ENCODE results near the gene MAPK8IP1. TPM values are rescaled to one million over a fixed set of nuclear protein-coding genes. Genes with fewer than 3 reads are reported as not detected.

Gene MAPK8IP1
- total RNA-seq, 2 donors from 2014 or later, result 0.23 to 0.57 TPM

DNA sequence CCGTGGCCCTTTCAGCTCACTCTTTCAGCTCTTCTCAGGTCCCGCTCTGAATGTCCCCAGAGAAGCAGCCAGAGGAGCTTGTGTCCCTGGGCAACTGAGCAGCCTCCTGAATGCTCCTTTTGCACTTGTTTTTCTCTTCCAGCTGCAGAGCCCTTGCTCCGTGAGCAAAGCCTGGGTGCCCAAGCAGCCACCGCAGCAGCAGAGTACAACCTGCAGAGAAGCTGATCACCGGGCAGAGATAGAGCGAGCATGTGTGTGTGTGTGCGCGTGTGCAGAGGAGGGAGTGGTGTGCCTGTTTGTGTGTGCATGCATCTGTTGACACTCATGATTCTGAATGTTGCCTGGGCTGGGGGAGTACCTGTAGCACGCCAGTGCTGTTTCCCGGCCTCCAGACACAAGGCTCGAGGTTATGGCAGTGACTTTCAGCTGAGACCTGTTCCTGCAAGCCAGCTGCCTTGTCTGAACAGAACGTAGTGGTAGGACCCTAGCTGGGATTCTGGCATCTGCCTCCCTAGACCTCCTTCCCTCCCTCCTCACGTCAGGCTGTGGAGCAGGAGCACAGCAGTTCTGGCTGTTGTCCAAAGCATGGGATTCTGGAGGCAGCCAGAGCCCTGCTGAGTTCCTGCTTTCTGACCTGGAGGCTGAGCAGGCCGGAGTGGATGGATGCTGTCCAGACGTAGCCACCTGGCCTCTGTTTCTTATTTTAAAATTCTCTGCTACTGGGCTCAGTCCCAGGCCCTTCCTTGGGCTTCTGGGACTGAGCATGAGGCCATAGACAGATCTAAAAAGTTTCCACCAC, 4.5 kb upstream of the MAPK8IP1 start:
- Mint-ChIP-seq H3K27ac (no peak overlapping the region), H3K9me3 (no peaks in the 10 kb centered on the region), H3K36me3 (peaks cover 0 to 5% of the 10 kb centered on the region in 2 donors)
- ATAC-seq (no peak), DNase-seq (ENCODE audit: low spot score in 2 of 2) (no peak)

DNA sequence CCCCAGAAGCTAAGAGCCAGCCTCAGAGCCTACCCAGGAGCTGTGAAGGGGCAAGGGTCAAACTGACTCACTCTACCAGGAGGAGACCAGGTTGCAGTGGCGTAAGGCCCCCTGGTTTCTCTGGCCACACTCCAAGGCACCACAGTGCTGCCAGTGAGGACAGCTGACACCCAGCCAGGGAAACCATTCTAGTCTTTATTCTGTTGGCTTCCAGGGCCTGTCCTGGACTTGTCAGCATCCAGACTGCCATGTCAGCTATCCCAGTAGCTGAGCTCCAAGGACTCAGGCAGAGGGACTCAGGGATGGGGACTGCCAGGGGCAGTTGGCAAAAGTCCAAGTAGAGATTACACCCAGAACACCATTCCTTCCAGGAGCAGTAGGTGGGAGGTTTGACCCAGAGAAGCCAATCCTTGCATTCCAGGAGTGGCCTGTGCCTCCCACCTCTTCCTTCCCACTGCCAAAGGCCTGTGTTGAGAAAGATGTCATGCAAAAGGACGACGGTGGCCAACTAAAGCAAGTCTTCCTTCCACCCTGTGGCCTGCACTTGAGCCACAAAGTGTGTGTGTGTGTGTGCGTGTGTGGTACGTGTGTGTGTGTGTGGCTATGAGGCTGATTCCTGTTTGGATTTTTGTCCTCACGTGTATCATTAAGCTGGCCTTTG, 3.6 kb upstream of the MAPK8IP1 start:
- no peak for ATAC-seq
- peaks cover 0 to 5% of the 10 kb centered on the region in 2 donors for H3K36me3 Mint-ChIP-seq
- no peaks in the 10 kb centered on the region for H3K9me3 Mint-ChIP-seq
- H3K27ac Mint-ChIP-seq, result no peak overlapping the region
- DNase-seq (ENCODE audit: low spot score in 2 of 2), result no peak

DNA sequence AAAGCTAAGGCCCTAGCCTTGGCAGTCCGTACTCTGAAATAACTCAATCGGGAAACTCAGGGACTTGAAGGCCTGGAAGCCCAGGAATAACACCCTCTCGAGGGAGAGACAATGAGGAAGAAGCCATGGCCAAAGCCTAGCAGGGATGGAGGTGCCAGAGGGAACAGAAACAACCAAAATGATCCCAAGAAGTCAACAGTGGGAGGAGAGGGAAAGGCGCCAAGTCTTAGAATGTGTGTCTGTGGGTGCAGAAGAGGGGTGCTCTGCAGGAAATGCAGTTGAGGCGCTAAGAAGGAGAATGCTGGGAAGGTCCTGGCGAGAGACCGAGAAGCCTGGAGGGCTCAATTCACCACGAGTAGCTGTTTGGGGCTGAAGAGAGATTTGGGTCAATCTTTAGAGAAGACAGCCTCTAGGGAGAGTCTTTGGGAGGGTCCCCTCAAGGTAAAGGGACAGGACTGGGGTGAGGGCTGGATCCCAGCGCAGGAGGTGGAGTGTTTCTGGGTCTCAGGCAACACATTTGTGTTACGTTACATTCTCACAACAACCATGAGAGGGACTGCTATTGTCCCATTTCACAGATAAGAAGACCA, 760 bp upstream of the MAPK8IP1 start:
- Mint-ChIP-seq H3K36me3 (peaks cover 0 to 5% of the 10 kb centered on the region in 2 donors), H3K9me3 (no peaks in the 10 kb centered on the region), H3K27ac (peak overlapping the region in 1 of 2 donors; percentile 21)
- ATAC-seq, result no peak
- no peak for DNase-seq (ENCODE audit: low spot score in 2 of 2)

DNA sequence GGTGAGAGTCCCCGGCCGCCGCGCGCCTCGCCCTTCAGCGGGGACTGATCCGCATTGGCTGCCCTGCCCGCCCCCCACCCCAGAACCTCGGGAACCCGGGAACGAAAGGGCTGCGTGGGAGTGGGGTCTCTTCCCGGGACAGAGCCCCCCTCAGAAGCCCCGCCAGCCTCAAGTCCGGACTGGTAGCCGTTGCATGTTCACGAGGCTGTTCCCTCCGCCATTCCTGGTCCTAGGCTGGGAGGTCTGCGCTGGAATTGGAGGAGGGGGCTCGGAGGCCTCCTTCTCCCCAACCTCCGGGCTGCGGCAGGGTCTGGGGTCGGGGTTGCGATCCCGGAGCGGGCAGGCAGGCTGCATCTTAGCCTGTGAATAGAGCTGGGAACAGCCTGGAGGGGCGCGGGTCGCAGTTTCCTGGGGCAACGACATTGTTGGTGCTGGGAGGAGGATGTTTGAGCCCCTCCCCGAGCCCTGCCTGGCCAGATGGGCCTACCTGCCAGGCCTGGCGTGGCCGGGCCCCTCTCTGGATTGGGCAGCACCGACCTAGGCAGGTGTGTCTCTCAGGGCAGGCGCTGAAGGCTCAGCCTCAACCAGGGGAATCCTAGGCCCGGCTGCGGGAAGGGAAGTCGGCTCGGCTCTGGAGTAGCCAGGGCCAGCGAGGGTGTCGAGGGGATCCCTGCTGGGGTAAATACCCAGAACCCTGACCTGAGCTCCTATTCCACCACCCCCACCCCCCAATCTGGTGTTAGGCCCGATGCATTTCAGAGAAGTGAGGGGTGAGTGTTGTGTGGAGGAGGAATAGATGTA, 670 bp downstream of the MAPK8IP1 start:
- ATAC-seq (no peak), DNase-seq (ENCODE audit: low spot score in 2 of 2) (no peak)
- H3K27ac Mint-ChIP-seq, result no peak overlapping the region
- H3K36me3 Mint-ChIP-seq, result no peaks in the 10 kb centered on the region
- no peaks in the 10 kb centered on the region for H3K9me3 Mint-ChIP-seq

DNA sequence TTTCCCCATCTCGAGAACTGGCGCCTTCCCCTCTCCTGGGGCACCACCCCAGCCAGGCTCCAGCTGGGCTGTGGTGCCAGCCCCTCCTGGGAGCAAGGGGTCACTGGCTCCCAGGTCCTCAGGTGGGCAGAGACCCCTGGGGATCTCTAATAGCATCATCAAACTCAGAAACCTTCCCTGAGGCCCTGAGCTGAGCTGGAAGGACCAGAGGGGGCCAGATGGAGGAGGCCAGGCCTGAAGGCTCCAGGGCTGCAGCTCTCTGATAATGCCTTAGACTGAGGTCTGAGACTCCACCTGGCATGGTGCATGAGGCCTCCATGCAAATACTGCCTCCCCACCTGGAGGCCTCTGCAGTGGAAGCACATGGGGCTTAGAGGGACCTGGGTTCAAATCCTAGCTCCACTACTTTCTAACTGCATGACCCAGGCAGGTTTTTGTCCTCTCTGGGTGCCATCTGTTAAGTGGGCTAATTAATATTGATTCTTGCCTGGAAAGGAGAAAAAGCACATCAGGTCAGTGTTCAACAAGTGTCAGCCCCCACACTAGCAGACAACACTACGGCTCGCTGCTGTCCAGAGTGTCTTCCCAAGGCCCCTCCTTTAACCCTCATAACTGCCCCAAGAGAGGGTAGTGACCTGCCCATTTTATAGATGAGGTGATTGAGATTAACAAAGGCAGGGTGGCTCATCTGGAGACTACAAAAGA, 1.5 kb downstream of the MAPK8IP1 start:
- Mint-ChIP-seq H3K27ac (peak overlapping the region in 1 of 2 donors; percentile 40), H3K36me3 (no peaks in the 10 kb centered on the region), H3K9me3 (no peaks in the 10 kb centered on the region)
- no peak for ATAC-seq
- no peak for DNase-seq (ENCODE audit: low spot score in 2 of 2)

DNA sequence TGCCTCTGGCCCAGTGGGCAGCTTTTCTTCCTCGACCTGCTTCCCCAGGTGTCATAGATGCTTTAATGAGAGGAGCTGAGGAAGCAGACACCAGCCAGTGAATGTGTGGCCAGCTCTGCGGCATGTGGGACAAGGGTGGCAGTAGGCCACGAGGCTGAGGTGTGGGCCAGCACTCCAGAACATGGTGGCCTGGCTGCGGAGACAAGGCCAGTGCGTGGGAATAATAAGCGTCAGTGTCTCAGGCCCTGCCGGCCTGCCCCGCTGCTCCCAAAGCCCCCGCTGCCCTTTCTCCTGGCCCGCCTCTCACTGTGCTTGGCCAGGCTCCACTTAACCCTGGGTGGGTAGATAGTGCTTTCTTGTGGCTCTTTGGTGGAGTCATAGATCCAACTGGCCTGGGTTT, 2.1 kb downstream of the MAPK8IP1 start:
- Mint-ChIP-seq H3K36me3 (no peaks in the 10 kb centered on the region), H3K27ac (no peak overlapping the region), H3K9me3 (no peaks in the 10 kb centered on the region)
- ATAC-seq, result no peak
- DNase-seq (ENCODE audit: low spot score in 2 of 2), result no peak

DNA sequence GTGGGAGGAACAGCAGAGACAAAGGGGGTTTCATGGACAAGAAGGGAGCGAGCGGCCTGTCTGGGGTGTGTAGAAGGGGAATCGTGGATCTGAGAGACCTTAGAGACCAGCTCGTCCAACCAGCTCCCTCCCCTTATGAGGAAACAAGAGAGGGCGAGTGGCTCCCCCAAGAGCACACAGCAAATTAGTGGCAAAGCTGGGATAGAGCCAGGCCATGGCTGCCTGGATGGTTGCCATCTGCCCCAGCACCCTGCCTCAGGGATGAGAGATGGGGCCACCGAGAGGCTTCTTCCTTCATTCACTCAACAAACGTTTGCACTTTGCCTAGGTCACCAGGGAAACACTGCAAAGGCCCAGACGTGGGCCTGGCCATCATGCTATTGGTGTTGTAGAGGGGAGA, 4.1 kb downstream of the MAPK8IP1 start:
- no peak for ATAC-seq
- H3K27ac Mint-ChIP-seq, result peak overlapping the region in 1 of 2 donors; percentile 50

DNA sequence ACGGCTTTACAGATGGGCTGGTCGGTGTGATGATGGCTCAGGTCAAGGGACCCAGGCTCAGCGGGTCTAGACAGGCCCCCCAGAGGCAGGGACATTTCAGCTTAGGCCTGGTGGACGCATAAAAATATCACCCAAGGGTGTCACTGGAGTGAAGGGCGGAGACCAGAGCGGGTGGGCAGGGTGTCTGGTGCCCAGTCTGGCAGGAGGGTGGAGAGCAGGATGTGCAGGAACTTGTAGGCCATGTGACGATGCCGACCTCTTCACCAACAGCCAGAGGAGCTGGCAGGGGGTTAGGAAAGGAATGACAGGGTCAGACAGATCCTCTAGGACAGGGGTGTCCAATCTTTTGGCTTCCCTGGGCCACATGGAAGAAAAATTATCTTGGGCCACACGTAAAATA, 4.5 kb downstream of the MAPK8IP1 start:
- no peaks in the 10 kb centered on the region for H3K9me3 Mint-ChIP-seq
- H3K27ac Mint-ChIP-seq, result no peak overlapping the region
- H3K36me3 Mint-ChIP-seq, result no peaks in the 10 kb centered on the region
- ATAC-seq, result no peak
- DNase-seq (ENCODE audit: low spot score in 2 of 2), result no peak

More for the DNA sequence above, 4.1 kb downstream of the MAPK8IP1 start:
- Mint-ChIP-seq H3K9me3 (no peaks in the 10 kb centered on the region), H3K36me3 (no peaks in the 10 kb centered on the region)
- DNase-seq (ENCODE audit: low spot score in 2 of 2), result no peak

DNA sequence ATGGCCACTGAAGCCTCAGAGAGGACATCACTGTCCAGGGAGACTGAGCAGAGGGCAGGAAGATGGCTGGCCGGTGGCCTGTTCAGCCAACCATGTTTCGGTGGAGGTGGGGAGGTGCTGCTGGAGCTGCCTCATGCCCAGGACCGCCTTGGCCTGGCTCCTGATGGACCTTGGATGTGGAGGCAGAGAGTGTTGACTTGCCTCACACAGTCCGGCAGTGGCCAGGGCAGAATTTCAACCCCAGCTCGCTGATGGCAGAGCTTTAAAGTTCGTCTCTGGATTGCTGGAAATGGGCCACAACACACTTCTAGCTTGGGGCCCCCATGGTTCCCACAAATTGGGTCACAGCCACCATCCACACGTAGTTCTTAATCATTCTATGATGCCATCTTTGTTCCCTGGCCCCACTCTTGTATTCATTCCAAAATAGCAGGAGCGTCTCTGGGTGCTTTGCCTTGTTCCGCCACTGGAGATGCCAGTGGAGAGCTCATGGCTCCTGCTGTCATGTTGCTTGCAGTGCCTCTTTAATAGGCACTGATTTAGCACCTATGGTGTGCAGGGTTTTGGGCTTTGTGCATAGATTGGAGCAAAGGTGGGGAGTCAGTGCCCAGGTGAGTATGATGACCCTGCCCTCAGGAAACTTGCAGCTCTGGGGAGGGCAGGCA, 5.6 kb downstream of the MAPK8IP1 start:
- DNase-seq (ENCODE audit: low spot score in 2 of 2), result no peak
- Mint-ChIP-seq H3K27ac (no peak overlapping the region), H3K9me3 (no peaks in the 10 kb centered on the region), H3K36me3 (no peaks in the 10 kb centered on the region)
- ATAC-seq, result no peak

DNA sequence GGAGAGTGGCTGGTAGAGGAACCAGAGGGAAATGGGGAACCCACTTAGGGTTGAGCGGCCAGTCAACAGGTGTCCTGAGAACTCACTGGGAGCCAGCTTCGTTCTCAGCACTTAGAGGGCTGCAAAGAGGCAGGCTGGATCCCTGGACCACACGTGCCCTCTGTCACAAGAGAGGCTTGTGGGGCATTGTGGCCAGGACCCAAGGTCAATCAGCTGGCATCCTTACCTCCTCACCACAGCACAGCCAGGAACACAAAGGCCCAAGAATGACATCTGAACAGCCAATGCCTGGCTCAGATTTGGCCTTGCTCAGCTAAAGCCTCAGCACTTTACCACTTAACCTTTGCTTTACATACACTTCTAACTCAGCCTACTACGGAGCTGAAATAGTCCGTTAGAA, 7.4 kb downstream of the MAPK8IP1 start:
- H3K9me3 Mint-ChIP-seq, result no peaks in the 10 kb centered on the region
- ATAC-seq, result no peak
- H3K27ac Mint-ChIP-seq, result no peak overlapping the region
- DNase-seq (ENCODE audit: low spot score in 2 of 2), result no peak
- no peaks in the 10 kb centered on the region for H3K36me3 Mint-ChIP-seq

DNA sequence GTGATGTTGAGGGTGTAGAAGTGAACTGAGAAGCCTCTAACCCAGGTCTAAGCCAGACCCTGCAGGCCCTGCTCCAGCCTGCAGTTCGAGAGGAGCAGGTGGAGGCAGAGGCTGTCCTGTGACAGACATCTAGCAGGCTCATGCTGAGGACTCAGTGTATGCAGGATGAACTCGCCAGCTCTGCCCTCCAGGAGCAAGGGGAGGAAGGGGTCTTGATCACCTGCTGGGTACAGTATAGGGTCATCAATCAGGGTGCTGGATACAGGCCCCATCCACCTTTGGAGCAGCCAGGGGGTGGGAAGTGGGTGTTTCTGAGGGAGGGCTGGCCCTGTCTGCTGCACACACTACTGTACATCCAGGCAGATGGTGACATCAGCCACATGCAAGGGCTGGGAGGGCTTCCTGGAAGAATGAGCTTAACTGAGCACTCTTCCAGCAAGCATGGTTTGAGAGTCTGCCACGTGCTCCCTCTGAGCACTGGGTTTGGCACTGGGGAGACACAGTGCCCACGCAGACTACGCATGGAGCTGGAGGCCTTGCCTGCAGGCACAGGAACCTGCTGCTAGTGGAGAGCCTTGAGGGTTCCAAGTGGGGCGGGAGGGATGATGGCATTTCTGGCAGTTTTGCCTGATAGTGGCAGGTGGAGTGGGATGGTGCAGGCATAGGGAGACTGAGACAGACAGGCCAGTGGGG, 9.2 kb downstream of the MAPK8IP1 start:
- no peak overlapping the region for H3K27ac Mint-ChIP-seq
- H3K36me3 Mint-ChIP-seq, result no peaks in the 10 kb centered on the region
- H3K9me3 Mint-ChIP-seq, result no peaks in the 10 kb centered on the region
- ATAC-seq (no peak), DNase-seq (ENCODE audit: low spot score in 2 of 2) (no peak)

DNA sequence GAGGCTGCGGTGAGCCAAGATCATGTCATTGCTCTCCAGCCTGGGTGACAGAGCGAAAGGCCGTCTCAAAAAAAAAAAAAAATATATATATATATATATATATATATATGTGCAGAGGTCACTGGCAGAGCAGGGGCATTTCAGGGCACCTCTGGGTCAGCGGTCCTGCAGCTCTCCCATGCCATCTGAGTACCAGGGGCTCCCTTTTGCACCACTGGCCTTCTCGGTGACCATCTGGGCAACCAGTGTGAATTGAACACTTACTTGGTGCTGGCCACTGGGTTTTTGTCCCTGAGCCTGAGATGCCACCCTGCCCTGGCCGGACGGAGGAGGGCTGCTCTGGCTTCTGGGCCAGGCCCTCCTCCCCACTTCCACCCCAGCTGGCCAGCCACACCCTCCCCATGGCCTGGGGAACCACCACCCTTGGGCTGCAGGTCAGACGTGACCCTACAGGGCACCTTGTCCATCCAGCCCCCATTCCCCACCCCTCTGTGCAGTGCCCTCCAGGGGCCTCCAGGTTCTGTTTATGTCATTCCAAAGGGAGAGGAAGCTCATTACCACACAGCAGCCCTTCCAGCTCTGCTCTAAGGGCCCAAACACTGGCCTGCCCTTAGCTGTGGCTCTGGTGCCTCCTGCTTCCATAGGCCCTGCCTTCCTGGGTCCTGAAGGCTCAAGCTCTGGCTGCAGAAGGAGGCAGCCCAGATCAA, 10.3 kb downstream of the MAPK8IP1 start:
- Mint-ChIP-seq H3K36me3 (no peaks in the 10 kb centered on the region), H3K9me3 (no peaks in the 10 kb centered on the region), H3K27ac (no peak overlapping the region)
- ATAC-seq (no peak), DNase-seq (ENCODE audit: low spot score in 2 of 2) (peak in 1 of 2 donors; percentile 50)

DNA sequence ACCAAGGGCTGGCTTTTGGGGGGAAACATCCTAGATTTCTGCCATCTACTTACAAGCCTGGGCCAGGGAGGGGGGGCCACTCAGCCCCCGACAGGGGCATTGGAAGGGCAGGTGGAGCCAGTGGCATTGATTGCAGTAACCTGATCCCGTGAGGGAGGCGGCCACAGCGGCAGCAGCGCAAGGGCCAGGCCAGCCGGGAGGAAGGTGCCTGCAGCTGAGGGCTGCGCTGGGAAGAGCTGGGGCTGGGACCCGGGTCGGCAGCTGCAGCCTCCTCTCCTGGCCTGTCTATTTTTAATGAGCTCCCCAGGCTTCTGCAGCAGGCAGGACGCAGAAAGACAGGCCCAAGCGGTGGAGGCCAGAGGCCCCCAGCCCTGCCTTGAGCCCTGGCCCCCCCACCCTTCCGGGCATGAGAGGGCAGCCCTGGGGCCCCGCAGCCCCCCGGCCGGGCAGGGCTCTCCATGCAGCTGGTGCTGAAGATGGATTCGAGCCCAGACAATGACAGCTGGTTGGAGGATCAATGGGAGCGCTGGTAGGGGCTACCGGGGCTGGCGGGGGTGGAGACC, 11.1 kb downstream of the MAPK8IP1 start:
- no peak for ATAC-seq

DNA sequence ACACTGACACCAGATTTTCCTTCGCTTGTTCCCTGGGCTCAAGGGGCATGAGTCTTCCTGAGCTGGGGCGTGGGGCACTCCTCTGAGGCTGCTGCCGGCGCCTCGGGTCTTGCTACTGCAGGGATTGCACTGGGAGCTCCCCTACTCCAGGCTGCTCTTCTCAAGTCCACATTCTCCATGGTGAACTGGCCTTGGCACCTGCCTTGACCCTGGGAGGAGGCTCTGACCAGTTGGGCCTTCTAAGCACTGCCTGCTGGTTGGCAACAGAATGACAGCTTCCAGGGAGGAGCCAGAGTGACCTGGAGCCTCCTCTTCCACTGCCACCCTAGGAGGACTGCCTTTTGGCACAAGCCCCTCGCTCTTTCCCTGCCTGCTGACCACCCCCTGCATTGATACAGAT, 12.1 kb downstream of the MAPK8IP1 start:
- peak in 1 of 2 donors; percentile 54 for DNase-seq (ENCODE audit: low spot score in 2 of 2)
- ATAC-seq, result no peak
- Mint-ChIP-seq H3K36me3 (no peaks in the 10 kb centered on the region), H3K9me3 (no peaks in the 10 kb centered on the region), H3K27ac (no peak overlapping the region)

More for the DNA sequence above, 11.1 kb downstream of the MAPK8IP1 start:
- Mint-ChIP-seq H3K9me3 (no peaks in the 10 kb centered on the region), H3K27ac (no peak overlapping the region), H3K36me3 (no peaks in the 10 kb centered on the region)
- DNase-seq (ENCODE audit: low spot score in 2 of 2), result peak in 1 of 2 donors; percentile 47

DNA sequence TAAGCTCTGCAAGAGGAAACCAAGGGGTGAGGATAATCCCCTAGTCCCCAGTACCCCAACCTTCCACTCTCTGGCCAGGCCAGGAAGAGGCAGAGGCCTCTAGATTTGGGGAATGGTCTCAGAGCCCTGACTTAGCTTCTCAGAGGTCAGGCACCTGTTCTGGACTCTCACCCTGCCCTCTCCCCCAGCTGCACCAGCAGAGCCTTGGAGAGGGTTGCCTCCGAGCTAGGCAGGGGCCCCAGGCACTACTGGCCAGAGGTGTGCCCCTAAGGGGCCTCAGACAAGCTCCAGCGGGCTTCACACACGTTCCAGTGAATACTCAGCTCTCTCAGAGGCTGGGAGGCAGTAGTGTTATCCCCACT, 13.6 kb downstream of the MAPK8IP1 start:
- Mint-ChIP-seq H3K9me3 (no peaks in the 10 kb centered on the region), H3K27ac (no peak overlapping the region), H3K36me3 (no peaks in the 10 kb centered on the region)
- DNase-seq (ENCODE audit: low spot score in 2 of 2) (no peak), ATAC-seq (no peak)

All from activated naive CD4-positive, alpha-beta T cell treated with anti-CD3 and anti-CD28 coated beads, Interleukin-2, amount 50 U/mL, for 72 hours (primary cell).